Prostate gland (tissue), 2 donors: ENCODE measurements around the gene SYNM.

ENCODE experiments used
- CTCF ChIP-seq, 4 experiments: fragments of 200-600 bp in 2 of 4; fragments of 450-650 bp in 2 of 4; sonication (generic) in 2 of 4; IDR thresholded peaks; 1 replicate in 3 of 4; 2 replicates in 1 of 4; pipeline ENCODE4 v1.5.1; 2016 to 2019; ENCODE audit warnings: antibody characterized with exemption in 4 of 4, mild to moderate bottlenecking in 2 of 4, moderate library complexity in 2 of 4
- POLR2A ChIP-seq: fragments of 450-650 bp; IDR thresholded peaks from one replicate; pipeline ENCODE4 v1.6.1; 2016; ENCODE audit warnings: antibody characterized with exemption, mild to moderate bottlenecking

GRCh38 chr15:99095626-99096025 is 9.3 kb upstream of the SYNM start:
- no peak for TF ChIP-seq POLR2A
- no peak for TF ChIP-seq CTCF (IDR thresholded peaks at IDR 0.05)
